Hypothalamus (tissue), 51 donors: ENCODE results near the gene TLE6.
"Not testable (repeated sequence)": the region's sequence is repeated elsewhere in the genome, so short reads cannot be mapped to it uniquely, and the experiment has no call there.

Source experiments
- DNase-seq, 51 donors: peaks; one replicate each; lab custom pipeline; 2025; lab: John Stamatoyannopoulos, UW

The TLE6 gene

GRCh38 chr19:2977001-2977745 is at the start of gene TLE6:
Gene TLE6 (plus strand): TSS chr19:2977564. CDS start chr19:2978234, 670 bp downstream.
- DNase-seq: peak; percentile 43 to 96 (median 89)

- DNase-seq: no peak
These were observed 43.9 kb upstream of the TLE6 start for GRCh38 chr19:2933490-2933910.

- not testable (repeated sequence) for DNase-seq
These were observed 41.5 kb upstream of the TLE6 start for GRCh38 chr19:2935863-2936262.

- DNase-seq: no peak
These were observed 34.3 kb upstream of the TLE6 start for GRCh38 chr19:2942928-2943640.

- no peak for DNase-seq
These were observed 33.0 kb upstream of the TLE6 start for GRCh38 chr19:2944403-2944774.

- DNase-seq: peak; percentile 83 to 99 (median 95)
These were observed 32.4 kb upstream of the TLE6 start, which contains the start of gene ZNF77 for GRCh38 chr19:2944775-2945574. Gene ZNF77 (minus strand): TSS chr19:2944971. CDS start chr19:2944840, 131 bp downstream.

- no peak for DNase-seq
These were observed 31.7 kb upstream of the TLE6 start for GRCh38 chr19:2945575-2946184.

GRCh38 chr19:2949939-2950285 is 27.5 kb upstream of the TLE6 start:
- no peak for DNase-seq

- DNase-seq: peak; percentile 80 to 100 (median 99)
These were observed 26.9 kb upstream of the TLE6 start for GRCh38 chr19:2950286-2951124.

GRCh38 chr19:2952953-2953481 is 24.3 kb upstream of the TLE6 start:
- DNase-seq: no peak

GRCh38 chr19:2957160-2957559 is 20.2 kb upstream of the TLE6 start:
- no peak for DNase-seq

- no peak for DNase-seq
These were observed 17.2 kb upstream of the TLE6 start for GRCh38 chr19:2960120-2960519.

- peak in 16 of 51 donors; percentile 5 to 75 (median 23) for DNase-seq
These were observed 15.2 kb upstream of the TLE6 start for GRCh38 chr19:2962018-2962670.

- DNase-seq: no peak
These were observed 14.2 kb upstream of the TLE6 start for GRCh38 chr19:2963122-2963521.

GRCh38 chr19:2963631-2964030 is 13.7 kb upstream of the TLE6 start:
- DNase-seq: not testable (repeated sequence)

- no peak for DNase-seq
These were observed 12.5 kb upstream of the TLE6 start for GRCh38 chr19:2964874-2965273.

- no peak for DNase-seq
These were observed 9.4 kb upstream of the TLE6 start for GRCh38 chr19:2967972-2968371.

- DNase-seq: peak in 3 of 51 donors; percentile 5 to 8 (median 8)
These were observed 8.3 kb upstream of the TLE6 start for GRCh38 chr19:2969104-2969504.

GRCh38 chr19:2970201-2970835 is 7.0 kb upstream of the TLE6 start:
- DNase-seq: no peak
